HG03064 (cell line): ENCODE measurements around the gene TUBA3E.
"Not testable (repeated sequence)": the region's sequence is repeated elsewhere in the genome, so short reads cannot be mapped to it uniquely, and the experiment has no call there.

Experiments
- ATAC-seq: cut with Tn5 transposase; IDR thresholded peaks from one replicate; pipeline ENCODE4 v1.9.1; 2021; ENCODE audit warnings: low read depth; ENCODE audit not compliant: unreplicated experiment

The TUBA3E gene

GRCh38 chr2:130165293-130166016, 32.8 kb downstream of the TUBA3E start:
- ATAC-seq, result no peak

GRCh38 chr2:130162968-130163367, 35.3 kb downstream of the TUBA3E start:
- no peak for ATAC-seq

DNA sequence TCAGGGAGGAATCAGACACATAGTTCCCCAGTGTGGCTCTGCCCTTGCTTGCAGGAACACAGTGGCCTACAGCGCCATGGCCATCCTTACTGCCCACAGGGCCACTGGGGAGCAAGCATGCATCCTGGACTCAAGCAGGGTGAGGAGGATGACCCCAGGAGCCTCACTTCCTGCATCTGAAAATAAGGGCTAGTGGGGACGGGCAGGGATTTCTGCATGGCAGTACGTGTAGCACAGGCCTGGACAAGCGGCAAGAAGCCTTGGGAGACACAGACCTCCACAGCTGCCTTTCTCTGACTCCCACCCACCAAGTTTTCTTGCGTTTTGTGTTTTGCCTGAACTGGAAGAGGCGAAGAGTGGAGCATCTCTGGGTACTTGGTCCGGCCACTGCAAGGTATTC, 35.8 kb downstream of the TUBA3E start:
- ATAC-seq, result not testable (repeated sequence)

- not testable (repeated sequence) for ATAC-seq
Observed at GRCh38 chr2:130160838-130161705, 37.2 kb downstream of the TUBA3E start.

GRCh38 chr2:130160131-130160530, 38.1 kb downstream of the TUBA3E start:
- no peak for ATAC-seq

- ATAC-seq, result not testable (repeated sequence)
Observed at GRCh38 chr2:130159376-130159775, 38.9 kb downstream of the TUBA3E start.

DNA sequence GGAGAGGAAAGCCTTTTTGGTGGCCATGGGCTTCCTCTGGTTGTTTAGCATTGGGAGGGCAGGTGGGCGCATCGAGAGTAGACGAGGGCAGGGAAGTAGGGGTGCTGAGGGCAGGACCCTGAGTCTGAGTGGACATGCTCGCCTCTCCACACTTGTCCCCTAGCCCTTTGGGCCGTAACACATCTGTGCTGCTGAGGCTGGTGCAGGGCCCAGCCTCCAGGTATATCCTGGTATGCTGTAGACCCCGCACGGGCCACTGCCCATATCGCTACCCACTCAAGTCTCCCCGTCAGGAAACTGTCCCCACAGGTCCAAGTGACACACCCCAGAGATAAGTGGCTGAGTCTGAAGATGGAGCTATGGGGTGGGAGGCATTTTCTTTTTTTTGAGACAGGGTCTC, 39.6 kb downstream of the TUBA3E start:
- no peak for ATAC-seq

DNA sequence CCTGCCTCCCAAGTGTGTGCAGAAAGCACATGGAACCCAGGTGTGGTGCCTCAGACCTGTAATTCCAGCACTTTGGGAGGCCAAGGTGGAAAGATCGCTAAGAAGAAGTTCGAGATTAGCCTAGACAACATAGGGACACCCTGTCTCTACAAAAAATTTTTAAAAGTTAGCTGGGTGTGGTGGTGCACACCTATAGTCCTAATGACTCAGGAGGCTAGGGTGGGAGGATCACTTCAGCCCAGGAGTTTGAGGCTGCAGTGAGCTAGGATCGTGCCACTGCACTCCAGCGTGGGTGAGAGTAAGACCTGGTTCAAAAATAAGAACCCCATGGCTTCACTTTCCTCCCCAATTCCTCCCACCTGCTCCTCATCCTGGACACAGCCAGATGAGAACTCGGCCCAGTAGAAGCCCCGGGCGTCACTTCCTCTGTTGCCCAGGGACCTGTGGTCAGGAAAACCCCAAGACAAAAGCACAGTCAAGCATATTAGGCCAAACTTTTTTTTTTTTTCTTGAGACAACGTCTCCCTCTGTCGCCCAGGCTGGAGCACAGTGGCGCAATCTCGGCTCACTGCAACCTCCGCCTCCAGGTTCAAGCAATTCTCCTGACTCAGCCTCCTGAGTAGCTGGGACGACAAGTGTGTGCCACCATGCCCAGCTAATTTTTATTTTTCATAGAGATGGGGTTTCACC, 40.3 kb downstream of the TUBA3E start:
- peak; percentile 71 for ATAC-seq

- ATAC-seq, result peak; percentile 38
Observed at GRCh38 chr2:130157354-130157753, 40.9 kb downstream of the TUBA3E start.

- ATAC-seq, result no peak
Observed at GRCh38 chr2:130156624-130157004, 41.6 kb downstream of the TUBA3E start.

- not testable (repeated sequence) for ATAC-seq
Observed at GRCh38 chr2:130155956-130156623, 42.1 kb downstream of the TUBA3E start.

DNA sequence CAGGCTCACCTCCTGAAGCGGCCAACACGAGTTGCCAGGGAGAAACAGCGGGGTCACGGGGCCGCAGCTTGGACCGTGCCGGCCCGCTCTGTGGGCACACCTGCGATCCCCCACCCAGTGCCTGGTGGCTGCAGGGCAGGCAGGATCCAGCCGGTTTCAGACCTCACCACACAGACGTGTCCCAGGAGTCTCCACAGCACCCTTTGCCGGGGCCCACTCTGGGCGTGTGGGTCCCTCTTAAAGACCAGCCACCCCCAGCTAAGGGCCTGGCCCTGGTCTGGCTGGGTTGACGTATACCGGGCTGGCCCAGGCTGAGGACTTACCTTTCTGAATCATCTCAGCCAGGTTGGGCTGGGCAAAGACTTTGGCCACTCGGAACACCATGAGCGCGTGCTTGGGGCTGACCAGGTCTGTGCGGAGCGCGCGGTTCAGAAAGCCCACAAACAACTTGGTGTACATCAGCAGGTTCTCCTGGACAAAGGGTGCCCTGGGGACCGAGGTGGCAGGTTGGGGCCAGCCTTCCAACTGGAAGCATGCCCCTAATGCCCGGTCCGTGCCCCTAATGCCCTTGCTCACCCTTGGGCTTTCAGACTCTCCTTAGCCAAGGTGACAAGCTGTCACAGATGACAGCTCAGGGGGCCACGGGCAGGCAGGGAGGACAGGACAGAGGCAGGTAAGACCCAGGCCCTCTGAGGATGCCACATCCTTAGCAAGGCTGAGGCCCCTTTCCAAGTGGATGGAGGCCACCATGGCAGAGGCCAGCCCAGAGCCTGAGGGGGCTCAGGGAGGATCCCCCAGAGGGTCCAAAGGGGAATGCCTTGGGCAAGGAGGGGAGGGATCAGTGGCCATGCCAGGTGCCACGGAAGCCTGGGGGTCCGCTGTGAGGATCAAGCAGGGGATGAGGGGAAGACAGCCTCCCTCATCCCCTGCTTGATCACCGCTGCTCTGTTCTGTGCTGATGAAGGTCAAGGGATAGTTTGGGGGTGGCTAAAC, 43.2 kb downstream of the TUBA3E start:
- no peak for ATAC-seq

DNA sequence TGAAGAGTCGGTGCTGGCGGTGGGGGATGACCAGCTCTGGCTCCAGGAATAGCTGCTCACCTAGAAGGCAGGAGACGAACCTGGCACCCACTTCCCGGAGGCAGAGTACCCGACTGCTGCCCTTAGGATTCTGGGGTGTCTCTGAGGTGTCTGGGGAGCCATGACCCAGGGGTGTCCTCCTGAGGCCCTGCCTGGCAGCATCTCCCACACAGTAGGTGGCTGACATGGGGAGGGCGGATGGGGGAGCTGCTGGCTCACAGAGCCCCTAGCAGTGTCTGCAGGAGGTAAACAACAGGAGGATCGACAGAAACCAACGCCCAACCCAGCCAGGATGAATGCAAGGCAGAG, 43.8 kb downstream of the TUBA3E start:
- ATAC-seq, result not testable (repeated sequence)

DNA sequence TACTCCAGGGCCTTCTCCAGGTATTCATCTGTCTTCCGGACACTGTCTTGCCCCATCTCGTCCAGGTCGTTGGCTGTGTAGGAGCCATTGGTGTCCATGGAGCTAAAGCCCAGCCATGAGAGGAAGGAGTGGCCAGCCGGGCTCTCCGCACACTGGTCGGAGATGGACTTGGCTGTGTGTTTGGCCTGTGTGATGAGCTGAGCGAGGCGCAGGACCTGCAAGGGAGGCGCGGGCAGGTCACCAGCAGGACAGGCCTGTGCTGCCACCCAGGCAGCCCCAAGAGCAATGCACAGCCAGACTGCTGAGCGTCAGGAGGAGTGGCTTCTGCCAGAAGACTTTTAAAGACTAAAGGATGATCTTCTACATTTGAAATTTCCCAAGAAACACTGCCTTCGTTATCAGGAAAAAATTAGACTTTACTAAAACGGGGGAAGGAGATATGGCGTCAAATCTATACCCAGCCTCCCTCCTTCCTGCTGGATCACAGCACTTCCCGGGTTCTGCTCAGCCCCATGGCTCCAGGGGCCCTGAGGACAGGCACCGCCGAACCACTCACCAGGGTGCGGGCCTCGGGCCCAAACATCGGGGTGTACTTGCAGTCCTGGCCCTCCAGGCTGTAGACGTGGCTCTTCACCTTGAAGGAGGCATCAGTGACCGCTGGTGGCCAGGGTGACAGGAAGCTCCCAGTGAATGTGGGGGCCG, 44.4 kb downstream of the TUBA3E start:
- not testable (repeated sequence) for ATAC-seq

GRCh38 chr2:130152816-130153595, 45.2 kb downstream of the TUBA3E start:
- ATAC-seq, result no peak

GRCh38 chr2:130152136-130152815, 46.0 kb downstream of the TUBA3E start:
- ATAC-seq, result not testable (repeated sequence)

GRCh38 chr2:130151145-130151512, 47.1 kb downstream of the TUBA3E start:
- not testable (repeated sequence) for ATAC-seq
